Left lung (tissue), 10 donors: ENCODE data around the gene PTGER3. TPM values are rescaled to one million over a fixed set of nuclear protein-coding genes. Genes with fewer than 3 reads are reported as not detected.

Experiments
- ATAC-seq: fragments of 200-7000 bp; cut with Tn5 transposase; one replicate; pipeline ENCODE4 v1.9.1; 2020; ENCODE audit warnings: moderate library complexity
- DNase-seq, 4 donors: peaks; one replicate each; pipeline ENCODE4 v3.0.0-alpha.2; 2013 to 2020
- H3K27ac ChIP-seq, 2 donors: fragments of 200-600 bp; sonication (generic) in 1 of 2; one replicate each; pipeline versions ENCODE4 v1.5.0 to v1.8.0; 2020 to 2021
- H3K27me3 ChIP-seq, 2 donors: fragments of 200-600 bp; sonication (generic) in 1 of 2; one replicate each; pipeline versions ENCODE4 v1.5.0 to v1.8.0; 2020 to 2021
- H3K36me3 ChIP-seq, 2 donors: fragments of 200-600 bp; sonication (generic) in 1 of 2; one replicate each; pipeline versions ENCODE4 v1.5.0 to v1.8.0; 2020 to 2021
- H3K4me1 ChIP-seq, 2 donors: fragments of 200-600 bp; one replicate each; pipeline ENCODE4 v1.8.0; 2021
- H3K4me3 ChIP-seq, 2 donors: fragments of 200-600 bp; sonication (generic) in 1 of 2; one replicate each; pipeline versions ENCODE4 v1.5.0 to v1.8.0; 2020 to 2021; ENCODE audit warnings: mild to moderate bottlenecking in 1 of 2
- H3K9me3 ChIP-seq, 2 donors: fragments of 200-600 bp; sonication (generic) in 1 of 2; one replicate each; pipeline versions ENCODE4 v1.5.0 to v1.8.0; 2020 to 2021
- CTCF ChIP-seq, 2 donors: fragments of 200-600 bp; sonication (generic) in 1 of 2; IDR thresholded peaks; one replicate each; pipeline versions ENCODE4 v1.5.0 to v1.8.0; 2021; ENCODE audit warnings: antibody characterized with exemption in 2 of 2
- intact Hi-C, 2 donors: fragments of 100-400 bp; cut with DNase I; formaldehyde crosslinking; loops; one replicate each; pipeline versions ENCODE4 v1.11.2 to v1.14.2; 2022
- polyA plus RNA-seq, 6 donors: library from polyadenylated mRNA; unstranded; fragments of 120-200 nt; gene quantifications; one replicate each; pipeline ENCODE4 v1.2.1, GENCODE V29; 2013; ENCODE audit not compliant: insufficient read length in 6 of 6
- total RNA-seq, 2 donors: library from RNA; stranded (reverse); fragmentation: NEBNext Ultra II Directional; extraction: Animal tissue kit (Norgen Biotek cat#: 25700); gene quantifications; one replicate each; pipeline ENCODE4 v1.2.1, GENCODE V29; 2021
- donor health status: DM: no; HTN: yes; CAD: no.
- donor health status: DM: no; HTN: no; CAD: no.

PTGER3 gene
- total and polyA plus RNA-seq, 8 donors, result 0.24 to 1.6 (median 0.45) TPM

GRCh38 chr1:71037829-71038620 is 9.6 kb downstream of the PTGER3 start:
- TF ChIP-seq CTCF (IDR thresholded peaks at IDR 0.05), result no peak
- no peaks in the 10 kb centered on the region for H3K27me3 ChIP-seq
- intact Hi-C loops, result no loop called here
- no peaks in the 10 kb centered on the region for H3K36me3 ChIP-seq
- DNase-seq (no peak), ATAC-seq (no peak)
- H3K4me3 ChIP-seq, result no peak overlapping the region
- H3K27ac ChIP-seq, result no peak overlapping the region
- no peaks in the 10 kb centered on the region for H3K9me3 ChIP-seq
- H3K4me1 ChIP-seq, result no peaks in the 10 kb centered on the region

GRCh38 chr1:71037066-71037465 is 10.6 kb downstream of the PTGER3 start:
- no peaks in the 10 kb centered on the region for H3K36me3 ChIP-seq
- H3K9me3 ChIP-seq, result no peaks in the 10 kb centered on the region
- no peak for TF ChIP-seq CTCF (IDR thresholded peaks at IDR 0.05)
- ATAC-seq, result no peak
- H3K4me3 ChIP-seq, result no peak overlapping the region
- DNase-seq, result no peak
- no peak overlapping the region for H3K27ac ChIP-seq
- H3K4me1 ChIP-seq, result no peaks in the 10 kb centered on the region
- intact Hi-C loops, result no loop called here
- no peaks in the 10 kb centered on the region for H3K27me3 ChIP-seq

- Histone ChIP-seq H3K27ac (no peak overlapping the region), H3K9me3 (no peaks in the 10 kb centered on the region), H3K4me3 (no peak overlapping the region), H3K27me3 (no peaks in the 10 kb centered on the region), H3K4me1 (no peaks in the 10 kb centered on the region), H3K36me3 (no peaks in the 10 kb centered on the region)
- intact Hi-C loops, result no loop called here
- DNase-seq, result no peak
- TF ChIP-seq CTCF (IDR thresholded peaks at IDR 0.05), result no peak
- ATAC-seq, result no peak
Measured at GRCh38 chr1:71033136-71033535, 14.5 kb downstream of the PTGER3 start.

- TF ChIP-seq CTCF (IDR thresholded peaks at IDR 0.05), result no peak
- H3K4me1 ChIP-seq, result no peaks in the 10 kb centered on the region
- no peaks in the 10 kb centered on the region for H3K27me3 ChIP-seq
- intact Hi-C loops, result no loop called here
- ATAC-seq (no peak), DNase-seq (no peak)
- H3K36me3 ChIP-seq, result no peaks in the 10 kb centered on the region
- no peak overlapping the region for H3K4me3 ChIP-seq
- H3K9me3 ChIP-seq, result no peaks in the 10 kb centered on the region
- H3K27ac ChIP-seq, result no peak overlapping the region
Measured at GRCh38 chr1:71031426-71031825, 16.2 kb downstream of the PTGER3 start.

- no peak for TF ChIP-seq CTCF (IDR thresholded peaks at IDR 0.05)
- Histone ChIP-seq H3K4me1 (no peaks in the 10 kb centered on the region), H3K9me3 (no peaks in the 10 kb centered on the region), H3K4me3 (no peak overlapping the region), H3K36me3 (no peaks in the 10 kb centered on the region), H3K27ac (no peak overlapping the region), H3K27me3 (no peaks in the 10 kb centered on the region)
- no peak for DNase-seq
- ATAC-seq, result no peak
- intact Hi-C loops, result no loop called here
Measured at GRCh38 chr1:71030026-71030425, 17.6 kb downstream of the PTGER3 start.
